ENCODE data around the gene TEX12.

- no peak for TF ChIP-seq CTCF (IDR thresholded peaks at IDR 0.05; ENCODE audit: low read depth, low read length)
- no peak for TF ChIP-seq EZH2phosphoT487 (IDR thresholded peaks at IDR 0.05; ENCODE audit: low read depth)
Measured at GRCh38 chr11:112178428-112178827, 11.3 kb downstream of the TEX12 start.
